ENCODE results near the gene ATP6V0A1. TPM values are rescaled to one million over a fixed set of nuclear protein-coding genes. Genes with fewer than 3 reads are reported as not detected.

The ATP6V0A1 gene
- total RNA-seq, 2 experiments from 2014 or later = 10.4 to 14.4 TPM

DNA sequence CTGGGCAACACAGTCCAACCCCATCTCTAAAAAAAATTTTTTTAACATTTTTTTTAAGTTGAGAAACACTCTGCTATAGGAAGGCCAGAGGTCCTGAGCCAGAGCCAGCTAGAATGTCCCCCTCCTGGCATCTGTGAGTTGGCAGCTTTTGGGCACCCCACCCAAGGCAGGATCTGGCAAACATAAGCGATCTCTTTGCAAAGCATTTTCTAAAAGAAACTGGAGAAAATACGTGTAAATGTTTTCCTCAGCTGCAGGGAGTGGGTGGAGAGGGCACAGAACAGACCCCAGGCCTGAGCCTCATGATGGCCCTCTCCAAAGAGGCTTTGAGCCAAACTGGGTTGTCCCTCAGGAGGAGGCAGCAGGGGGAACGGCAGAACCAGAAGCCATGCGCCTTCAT is 47.3 kb upstream of the ATP6V0A1 start:
- Histone ChIP-seq H3K27me3 (ENCODE audit: control insufficient read depth in 1 of 2, insufficient read depth in 2 of 2, low read length in 2 of 2) (no peaks in the 10 kb centered on the region), H3K36me3 (ENCODE audit: insufficient read depth, low read length) (no peaks in the 10 kb centered on the region), H3K4me3 (ENCODE audit: low read length) (no peak overlapping the region), H3K9me3 (ENCODE audit: control insufficient read depth in 1 of 2, insufficient read depth in 1 of 2, low read length in 2 of 2) (no peaks in the 10 kb centered on the region), H3K27ac (ENCODE audit: low read depth in 1 of 2, low read length in 2 of 2) (no peak overlapping the region), H3K4me1 (ENCODE audit: insufficient read depth, low read length) (peaks cover 22% of the 10 kb centered on the region)
- no peak for DNase-seq
- TF ChIP-seq, protein P1, sequence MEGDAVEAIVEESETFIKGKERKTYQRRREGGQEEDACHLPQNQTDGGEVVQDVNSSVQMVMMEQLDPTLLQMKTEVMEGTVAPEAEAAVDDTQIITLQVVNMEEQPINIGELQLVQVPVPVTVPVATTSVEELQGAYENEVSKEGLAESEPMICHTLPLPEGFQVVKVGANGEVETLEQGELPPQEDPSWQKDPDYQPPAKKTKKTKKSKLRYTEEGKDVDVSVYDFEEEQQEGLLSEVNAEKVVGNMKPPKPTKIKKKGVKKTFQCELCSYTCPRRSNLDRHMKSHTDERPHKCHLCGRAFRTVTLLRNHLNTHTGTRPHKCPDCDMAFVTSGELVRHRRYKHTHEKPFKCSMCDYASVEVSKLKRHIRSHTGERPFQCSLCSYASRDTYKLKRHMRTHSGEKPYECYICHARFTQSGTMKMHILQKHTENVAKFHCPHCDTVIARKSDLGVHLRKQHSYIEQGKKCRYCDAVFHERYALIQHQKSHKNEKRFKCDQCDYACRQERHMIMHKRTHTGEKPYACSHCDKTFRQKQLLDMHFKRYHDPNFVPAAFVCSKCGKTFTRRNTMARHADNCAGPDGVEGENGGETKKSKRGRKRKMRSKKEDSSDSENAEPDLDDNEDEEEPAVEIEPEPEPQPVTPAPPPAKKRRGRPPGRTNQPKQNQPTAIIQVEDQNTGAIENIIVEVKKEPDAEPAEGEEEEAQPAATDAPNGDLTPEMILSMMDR (IDR thresholded peaks at IDR 0.05) = no peak
- Mint-ChIP-seq H3K9me3 (no peaks in the 10 kb centered on the region), H3K36me3 (ENCODE audit: low read depth) (no peaks in the 10 kb centered on the region), H3K27ac (no peak overlapping the region), H3K4me1 (ENCODE audit: low read depth) (peaks cover 21% of the 10 kb centered on the region), H3K4me3 (no peak overlapping the region), H3K27me3 (no peaks in the 10 kb centered on the region)
- POLR2A ChIA-PET = interaction anchor here (0.6 to 0.8 kb wide), 2 partner anchors 22 to 77 kb away, joined by 3 read pairs; no protein-coding TSS in a partner anchor
- CTCF ChIA-PET = no interaction called here
- no peak for ATAC-seq (ENCODE audit: poor library complexity)
- intact Hi-C loops (cut with DNase I, micrococcal nuclease) = no loop called here

DNA sequence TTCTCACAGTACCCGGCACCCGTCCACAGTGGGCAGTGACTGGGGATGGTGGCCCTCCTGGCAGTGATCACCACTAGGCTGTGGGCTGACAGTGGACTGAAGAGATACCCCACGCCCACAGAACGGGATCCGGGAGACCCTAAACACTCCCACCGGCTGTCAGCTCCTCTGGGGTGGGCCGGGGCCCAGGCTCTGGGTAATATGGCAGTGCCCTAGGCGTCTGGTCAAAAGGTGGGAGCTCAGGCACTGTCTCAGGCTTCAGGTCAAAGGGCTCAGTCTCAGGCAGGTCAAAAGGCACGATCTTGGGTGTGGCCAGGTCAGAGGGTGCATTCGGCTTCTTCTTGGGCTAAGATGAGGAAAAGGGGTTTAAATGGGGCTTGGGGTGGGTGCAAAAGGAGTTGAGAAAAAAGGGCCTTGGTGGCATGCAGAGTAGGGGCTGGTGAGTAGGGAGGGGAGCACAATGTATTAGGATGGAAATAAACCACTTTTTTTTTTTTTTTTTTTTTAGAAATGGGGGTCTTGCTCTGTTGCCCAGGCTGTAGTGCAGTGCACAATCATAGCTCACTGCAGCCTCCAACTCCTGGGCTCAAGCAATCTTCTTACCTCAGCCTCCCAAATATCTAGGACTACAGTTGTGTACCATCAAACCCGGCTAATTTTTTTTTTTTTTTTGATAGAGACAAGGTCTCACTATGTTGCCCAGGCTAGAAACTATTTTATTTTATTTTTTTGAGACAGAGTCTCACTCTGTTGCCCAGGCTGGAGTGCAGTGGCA is 46.6 kb upstream of the ATP6V0A1 start:
- intact Hi-C loops (cut with DNase I, micrococcal nuclease) = no loop called here
- CTCF ChIA-PET = no interaction called here
- POLR2A ChIA-PET = interaction anchor here (0.6 kb wide), 1 partner anchor 78 kb away, joined by 3 read pairs; no protein-coding TSS in a partner anchor

DNA sequence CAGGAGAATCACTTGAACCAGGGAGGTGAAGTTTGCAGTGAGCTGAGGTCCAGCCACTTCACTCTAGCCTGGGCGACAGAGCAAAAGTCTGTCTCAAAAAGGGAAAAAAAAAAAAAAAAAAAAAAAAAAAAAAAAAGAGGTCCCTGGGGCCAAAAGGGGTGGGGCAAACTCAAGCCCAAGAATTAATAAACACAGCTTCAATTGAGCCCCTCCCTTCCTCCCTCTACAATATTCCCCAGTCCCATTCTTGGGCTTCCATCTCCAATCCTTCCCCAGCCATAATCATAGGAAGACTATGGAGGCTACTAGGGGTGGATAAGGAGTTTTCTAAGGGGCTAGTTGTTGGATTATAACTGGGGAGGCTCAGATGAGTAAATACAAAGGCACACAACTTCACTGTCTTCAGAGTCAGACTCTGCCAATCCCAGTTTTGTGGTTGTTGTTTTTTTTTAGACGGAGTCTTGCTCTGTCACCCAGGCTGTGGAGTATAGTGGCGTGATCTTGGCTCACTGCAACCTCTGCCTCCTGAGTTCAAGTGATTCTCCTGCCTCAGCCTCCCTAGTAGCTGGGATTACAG is 45.1 kb upstream of the ATP6V0A1 start:
- no peaks in the 10 kb centered on the region for H3K27me3 Mint-ChIP-seq
- DNase-seq (no peak), ATAC-seq (ENCODE audit: poor library complexity) (no peak)
- H3K4me3 Mint-ChIP-seq = no peak overlapping the region
- Histone ChIP-seq H3K9me3 (ENCODE audit: control insufficient read depth in 1 of 2, insufficient read depth in 1 of 2, low read length in 2 of 2) (no peaks in the 10 kb centered on the region), H3K36me3 (ENCODE audit: insufficient read depth, low read length) (no peaks in the 10 kb centered on the region), H3K4me3 (ENCODE audit: low read length) (no peak overlapping the region), H3K4me1 (ENCODE audit: insufficient read depth, low read length) (peaks cover 16% of the 10 kb centered on the region), H3K27me3 (ENCODE audit: control insufficient read depth in 1 of 2, insufficient read depth in 2 of 2, low read length in 2 of 2) (no peaks in the 10 kb centered on the region), H3K27ac (ENCODE audit: low read depth in 1 of 2, low read length in 2 of 2) (no peak overlapping the region)
- no peaks in the 10 kb centered on the region for H3K36me3 Mint-ChIP-seq (ENCODE audit: low read depth)
- H3K9me3 Mint-ChIP-seq = no peaks in the 10 kb centered on the region
- CTCF ChIA-PET = interaction anchor here (1.0 kb wide), 1 partner anchor 91 kb away, joined by 4 read pairs; no protein-coding TSS in a partner anchor
- TF ChIP-seq, protein P1 (IDR thresholded peaks at IDR 0.05) = no peak
- POLR2A ChIA-PET = interaction anchor here (0.7 to 2.5 kb wide), 2 partner anchors 25 to 91 kb away, joined by 3 to 22 read pairs; partner anchors contain the start of gene STAT3
- no peak overlapping the region for H3K27ac Mint-ChIP-seq
- peaks cover 16% of the 10 kb centered on the region for H3K4me1 Mint-ChIP-seq (ENCODE audit: low read depth)
- intact Hi-C loops (cut with DNase I, micrococcal nuclease) = no loop called here

More for the DNA sequence above, 46.6 kb upstream of the ATP6V0A1 start:
- H3K27ac Mint-ChIP-seq = no peak overlapping the region
- no peak overlapping the region for H3K27ac ChIP-seq (ENCODE audit: low read depth in 1 of 2, low read length in 2 of 2)
- peaks cover 21% of the 10 kb centered on the region for H3K4me1 Mint-ChIP-seq (ENCODE audit: low read depth)
- H3K36me3 ChIP-seq (ENCODE audit: insufficient read depth, low read length) = no peaks in the 10 kb centered on the region
- no peak overlapping the region for H3K4me3 ChIP-seq (ENCODE audit: low read length)
- no peak overlapping the region for H3K4me3 Mint-ChIP-seq
- no peaks in the 10 kb centered on the region for H3K9me3 ChIP-seq (ENCODE audit: control insufficient read depth in 1 of 2, insufficient read depth in 1 of 2, low read length in 2 of 2)
- H3K4me1 ChIP-seq (ENCODE audit: insufficient read depth, low read length) = peaks cover 19% of the 10 kb centered on the region
- no peaks in the 10 kb centered on the region for H3K27me3 ChIP-seq (ENCODE audit: control insufficient read depth in 1 of 2, insufficient read depth in 2 of 2, low read length in 2 of 2)
- TF ChIP-seq, protein P1 (IDR thresholded peaks at IDR 0.05) = no peak
- no peaks in the 10 kb centered on the region for H3K36me3 Mint-ChIP-seq (ENCODE audit: low read depth)
- DNase-seq (no peak), ATAC-seq (ENCODE audit: poor library complexity) (no peak)
- H3K27me3 Mint-ChIP-seq = no peaks in the 10 kb centered on the region
- H3K9me3 Mint-ChIP-seq = no peaks in the 10 kb centered on the region
